Activated CD4-positive, alpha-beta T cell treated with anti-CD3 and anti-CD28 coated beads for 1 hour (primary cell): Measurements from ENCODE around the gene AFDN.

ENCODE experiments used
- DNase-seq: peaks from one replicate; pipeline ENCODE4 v3.0.0-alpha.2; 2020

The AFDN gene

DNA sequence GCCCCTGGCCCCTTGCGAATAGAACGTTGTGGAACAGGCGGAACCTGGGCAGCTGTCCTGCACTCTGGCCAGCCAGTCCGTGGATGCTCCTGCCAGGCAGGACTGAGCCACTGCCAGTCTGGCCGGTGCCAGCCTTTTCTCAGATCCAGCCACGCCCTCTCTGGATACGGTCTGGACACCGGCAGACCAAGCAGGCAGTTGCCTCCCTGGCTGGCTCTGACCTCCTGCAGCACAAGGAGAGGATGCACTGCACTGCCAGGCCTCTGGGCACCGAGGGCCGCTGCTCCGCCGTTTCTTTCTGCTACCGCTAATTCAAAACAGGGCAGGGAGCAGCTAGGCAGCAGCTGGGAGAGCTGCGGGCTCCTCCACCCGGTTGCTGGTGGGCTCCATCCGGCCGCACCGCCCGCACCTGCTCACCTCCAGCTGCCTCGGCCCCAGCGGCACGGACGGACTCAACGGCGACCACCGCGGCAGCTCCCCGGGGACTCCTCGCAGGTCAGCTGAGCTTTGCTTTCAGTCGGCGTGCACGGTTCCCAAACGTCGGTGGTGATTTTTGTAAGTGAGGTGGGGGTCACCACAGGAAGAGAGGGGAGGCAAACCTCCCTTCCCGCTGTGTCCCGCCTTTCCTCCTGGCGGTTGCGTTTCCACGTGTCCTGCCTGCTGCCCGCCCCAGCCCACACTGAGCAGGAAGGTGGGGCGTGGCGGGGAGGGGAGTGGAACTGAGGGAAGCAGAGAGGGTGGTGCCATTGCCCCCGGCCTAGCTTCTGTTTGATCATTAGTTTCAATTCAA is 30.3 kb upstream of the AFDN start:
- DNase-seq: no peak

DNA sequence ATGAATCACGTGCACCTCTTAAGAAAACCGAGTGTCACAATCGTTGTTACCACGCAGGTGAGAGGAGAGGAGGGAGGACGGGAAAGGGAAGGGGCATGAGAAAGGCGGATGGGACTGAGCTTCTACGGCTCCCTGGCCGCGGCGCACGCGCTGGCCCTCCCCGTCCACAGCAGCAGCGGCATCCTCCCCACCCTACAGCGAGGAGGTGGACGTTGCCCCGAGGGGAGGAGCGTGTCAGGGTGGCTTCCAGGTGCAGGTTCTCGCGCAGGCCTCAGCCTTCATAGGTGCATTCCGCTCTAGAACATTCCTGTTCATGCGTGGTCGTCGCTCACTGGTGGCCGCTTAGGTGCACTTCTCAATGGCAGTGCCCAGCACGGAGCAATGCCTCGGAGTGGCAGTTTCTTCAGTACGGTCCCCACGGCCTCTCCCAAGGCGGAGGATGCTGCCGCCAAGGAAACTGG is 29.7 kb upstream of the AFDN start:
- DNase-seq: no peak

DNA sequence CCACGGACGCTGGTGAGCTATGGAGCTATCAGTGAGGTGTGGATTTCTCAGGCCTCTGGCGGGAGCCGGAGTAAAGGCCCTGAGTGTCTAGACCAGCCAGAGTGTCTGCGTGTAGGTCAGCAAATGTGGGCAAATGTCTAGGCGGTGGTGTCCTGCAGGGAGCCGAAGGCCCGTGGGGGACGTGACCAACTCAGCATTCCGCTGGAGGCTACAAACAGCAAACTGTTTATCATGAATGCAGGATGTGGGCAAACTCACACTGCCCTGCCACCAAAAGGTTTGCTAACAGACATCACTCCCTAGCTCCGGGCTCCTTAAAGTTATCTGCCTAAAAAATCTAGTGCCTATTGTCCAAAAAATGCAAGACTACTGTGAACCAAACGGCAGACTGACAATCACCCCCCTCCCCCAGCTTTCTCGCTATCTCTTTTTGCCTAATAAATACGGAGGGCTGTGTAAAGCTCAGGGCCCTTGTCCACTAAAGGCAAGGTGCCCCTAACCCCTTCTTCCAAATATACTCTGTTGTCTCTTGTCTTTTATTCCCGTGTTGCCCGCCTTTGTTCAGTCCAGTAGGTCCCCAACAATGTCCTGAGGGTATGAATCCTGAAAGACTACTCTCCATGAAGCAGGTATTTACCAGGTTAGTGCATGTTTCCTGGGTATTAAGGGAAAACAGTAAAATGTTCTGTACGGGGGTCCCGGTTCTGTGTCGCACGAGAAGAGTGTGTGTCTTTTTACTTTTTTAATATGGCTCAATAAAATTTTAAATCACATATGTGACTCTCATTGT is 29.0 kb upstream of the AFDN start:
- DNase-seq: no peak

DNA sequence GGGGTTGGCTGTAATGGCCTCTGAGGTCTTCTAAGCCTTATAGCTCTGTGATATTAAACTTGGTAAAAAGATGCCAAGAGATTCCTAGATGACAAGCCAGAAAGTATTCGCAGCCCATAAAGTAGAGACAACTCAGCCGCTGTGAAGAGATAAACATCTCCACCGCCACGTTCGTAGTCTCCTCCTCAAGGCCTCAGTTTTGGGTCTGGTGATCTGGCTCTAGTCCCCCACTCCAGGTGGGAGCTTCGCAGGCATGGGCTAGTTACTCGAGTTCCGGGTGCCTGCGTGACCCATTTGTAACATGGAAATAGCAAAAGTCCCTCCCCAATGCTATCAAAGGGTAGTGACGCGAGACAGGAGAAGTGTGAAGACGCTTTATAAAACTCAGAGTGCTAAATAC is 28.3 kb upstream of the AFDN start:
- no peak for DNase-seq

DNA sequence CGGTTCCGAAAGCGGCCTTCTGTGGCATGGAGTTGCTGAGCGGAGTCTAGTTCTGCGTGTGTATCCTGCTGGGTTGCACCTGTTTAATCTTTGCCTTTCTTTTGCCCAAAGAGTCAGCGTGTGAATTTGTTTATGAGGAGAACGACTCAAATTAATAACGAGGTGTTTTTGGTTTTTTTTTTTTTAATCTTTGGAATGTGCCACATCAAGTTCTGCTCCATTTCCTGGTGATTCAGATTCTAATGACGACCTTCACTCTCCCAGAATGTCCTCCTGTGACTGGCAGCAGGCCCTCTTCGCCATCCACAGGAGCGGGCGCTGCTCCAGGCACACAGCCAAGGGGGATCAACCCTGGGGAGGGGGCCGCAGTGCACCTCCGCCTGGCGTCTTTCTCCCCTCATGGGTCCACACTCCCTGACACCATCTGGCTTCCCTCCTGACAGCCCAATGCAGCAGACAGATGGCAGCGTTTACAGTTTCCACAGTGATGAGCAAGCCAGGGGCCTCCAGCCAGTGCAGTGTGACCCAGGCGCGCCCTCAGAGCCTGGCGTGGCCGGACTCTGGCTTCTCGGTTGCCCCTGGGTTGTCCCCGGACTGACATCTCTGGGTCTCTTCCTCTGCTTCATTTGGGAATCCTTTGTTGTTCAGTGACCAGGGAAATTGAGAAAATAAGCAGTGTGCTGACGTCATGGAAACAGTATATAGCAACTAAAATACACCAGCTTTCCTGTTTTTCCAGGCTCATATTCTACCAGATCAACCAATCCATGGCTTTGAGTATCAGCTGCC is 27.5 kb upstream of the AFDN start:
- DNase-seq: no peak

DNA sequence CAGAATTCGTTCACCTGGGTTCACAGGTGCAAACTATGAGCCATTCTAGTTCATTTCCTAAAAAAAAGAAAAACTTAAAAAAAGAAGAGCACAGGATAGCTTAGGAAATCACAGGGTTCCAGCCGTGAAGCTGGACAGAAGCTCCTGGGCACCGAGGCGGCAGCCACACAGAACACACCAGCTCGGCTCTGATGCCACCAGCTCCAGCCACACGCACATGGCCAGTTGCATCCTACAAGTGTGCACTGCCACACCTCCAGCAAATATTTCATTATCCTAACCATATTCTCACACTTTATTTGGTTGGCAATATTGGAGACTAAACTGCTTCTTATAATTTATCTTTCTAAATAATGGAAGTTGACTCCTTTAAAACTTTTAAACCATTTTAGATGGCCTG is 26.2 kb upstream of the AFDN start:
- no peak for DNase-seq

DNA sequence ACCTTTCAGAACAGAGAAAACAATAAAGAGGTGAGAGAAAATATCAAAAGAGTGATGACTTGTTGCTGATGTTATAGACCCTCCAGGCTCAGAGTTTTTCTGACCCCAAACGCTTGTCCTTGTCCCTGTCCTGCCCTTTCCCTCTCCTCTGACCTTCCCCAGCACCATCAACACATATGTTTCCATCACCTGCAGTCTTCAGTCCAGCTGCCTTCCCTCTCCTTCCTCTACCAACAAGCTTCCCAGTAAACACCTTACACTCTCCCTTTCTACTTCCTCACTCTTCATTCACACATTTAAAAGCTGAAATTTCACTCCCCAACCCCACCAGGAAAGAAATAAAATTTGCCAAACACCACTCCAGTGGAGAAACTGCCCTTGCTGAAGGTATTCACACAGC is 25.4 kb upstream of the AFDN start:
- no peak for DNase-seq

DNA sequence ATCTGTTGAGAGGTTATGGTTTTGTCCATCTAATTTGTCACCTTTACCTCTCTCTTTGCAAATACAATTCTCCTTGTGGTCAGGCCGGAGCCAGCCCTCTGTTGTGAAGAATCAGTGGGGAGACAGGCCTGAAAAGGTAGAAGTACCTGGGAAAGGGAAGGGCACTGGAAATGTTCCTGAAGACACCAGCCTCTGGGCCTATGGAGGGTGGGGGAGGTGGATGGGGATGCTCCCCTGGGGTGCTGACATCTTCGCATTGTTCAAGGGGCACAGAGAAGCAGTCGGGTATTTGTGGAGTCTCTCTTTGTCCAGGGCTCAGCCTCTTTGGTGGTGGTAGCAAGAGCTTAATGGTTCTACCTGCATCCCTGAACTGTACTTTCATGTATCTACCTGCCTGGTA is 24.4 kb upstream of the AFDN start:
- no peak for DNase-seq

DNA sequence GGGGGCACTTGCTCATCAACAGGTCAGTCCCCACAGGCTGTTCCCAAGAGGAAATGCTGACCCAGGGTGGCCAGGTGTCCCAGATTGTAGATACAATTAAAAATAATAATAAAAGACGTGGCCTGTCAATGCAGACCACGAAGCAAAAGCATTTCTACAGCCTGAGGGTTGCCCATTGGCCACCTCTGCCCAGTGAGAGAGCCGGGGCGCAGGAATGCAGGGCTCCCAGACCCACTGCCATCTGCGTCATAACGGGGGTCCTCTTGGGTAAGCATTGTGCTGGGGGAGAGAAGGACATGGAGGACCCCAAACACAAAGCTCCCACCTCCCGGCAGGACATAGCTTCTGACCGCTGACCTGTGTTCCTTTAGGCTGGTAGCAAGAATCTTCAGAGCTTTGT is 22.9 kb upstream of the AFDN start:
- DNase-seq: no peak

DNA sequence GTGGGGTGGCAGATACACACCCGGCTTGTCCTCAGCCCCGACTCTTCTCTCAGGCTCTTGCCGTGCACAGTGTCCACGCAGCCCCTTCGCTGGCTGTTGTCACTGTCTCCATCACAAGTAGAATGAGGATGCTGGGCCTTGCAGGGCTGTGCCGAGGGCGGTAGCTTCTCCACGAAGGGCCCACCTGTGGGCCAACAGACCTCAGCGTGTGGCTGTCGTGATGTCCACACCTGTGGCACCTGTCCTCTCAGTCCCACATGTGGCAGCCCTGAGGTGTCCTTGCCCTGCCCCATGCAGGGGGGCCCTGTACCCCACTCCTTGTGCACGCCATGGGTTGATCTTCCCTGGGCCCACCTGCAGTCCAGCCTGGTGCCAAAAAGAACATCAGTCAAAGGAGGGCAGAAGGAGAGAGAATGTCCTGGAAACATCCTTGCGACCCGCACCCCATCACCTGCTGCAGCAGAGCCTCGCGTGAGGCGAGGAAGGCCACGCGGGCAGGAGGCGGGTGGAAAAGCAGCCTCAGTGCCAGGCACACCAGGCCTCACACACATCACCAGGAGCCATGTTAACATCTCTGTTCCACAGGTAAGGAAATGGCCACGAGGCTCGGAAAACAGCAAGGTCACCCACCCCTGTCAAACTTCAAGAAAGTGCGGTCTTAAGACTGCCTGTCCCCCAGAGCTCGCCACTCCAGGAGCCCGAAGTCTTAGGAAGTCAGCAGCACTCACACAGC is 22.3 kb upstream of the AFDN start:
- no peak for DNase-seq

DNA sequence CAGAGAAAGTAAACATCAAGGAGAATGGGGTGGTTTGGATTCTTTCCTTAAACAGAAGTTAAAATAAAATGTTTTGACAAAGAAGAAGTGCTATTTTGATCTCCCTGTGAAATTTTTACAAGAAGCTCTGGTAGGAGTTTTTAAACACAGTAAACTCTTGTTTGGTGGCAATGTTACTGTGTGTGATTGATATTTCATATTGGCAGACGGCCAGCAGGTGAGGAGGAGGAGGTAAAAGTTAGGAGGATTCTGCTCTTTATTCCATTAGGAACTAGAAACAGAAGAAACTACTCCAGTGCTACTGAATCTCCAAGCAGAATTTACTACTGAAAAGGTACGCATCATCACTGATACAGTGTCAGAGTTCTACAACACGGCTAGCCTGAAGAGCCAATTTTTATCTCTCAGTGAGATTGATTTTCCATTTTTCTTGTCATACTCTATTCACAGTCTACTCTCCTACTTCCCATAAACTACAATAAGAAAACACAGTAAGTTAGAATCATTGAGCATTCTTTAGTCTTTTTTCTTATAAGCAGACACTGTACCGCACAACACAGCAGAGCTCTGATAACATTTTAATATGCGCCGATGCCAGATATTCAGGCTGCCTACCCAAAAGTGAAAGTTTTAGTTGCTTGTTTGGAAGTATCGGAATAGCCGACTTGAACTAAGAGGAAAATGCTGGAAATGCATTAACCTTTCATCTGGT is 21.2 kb upstream of the AFDN start:
- no peak for DNase-seq

DNA sequence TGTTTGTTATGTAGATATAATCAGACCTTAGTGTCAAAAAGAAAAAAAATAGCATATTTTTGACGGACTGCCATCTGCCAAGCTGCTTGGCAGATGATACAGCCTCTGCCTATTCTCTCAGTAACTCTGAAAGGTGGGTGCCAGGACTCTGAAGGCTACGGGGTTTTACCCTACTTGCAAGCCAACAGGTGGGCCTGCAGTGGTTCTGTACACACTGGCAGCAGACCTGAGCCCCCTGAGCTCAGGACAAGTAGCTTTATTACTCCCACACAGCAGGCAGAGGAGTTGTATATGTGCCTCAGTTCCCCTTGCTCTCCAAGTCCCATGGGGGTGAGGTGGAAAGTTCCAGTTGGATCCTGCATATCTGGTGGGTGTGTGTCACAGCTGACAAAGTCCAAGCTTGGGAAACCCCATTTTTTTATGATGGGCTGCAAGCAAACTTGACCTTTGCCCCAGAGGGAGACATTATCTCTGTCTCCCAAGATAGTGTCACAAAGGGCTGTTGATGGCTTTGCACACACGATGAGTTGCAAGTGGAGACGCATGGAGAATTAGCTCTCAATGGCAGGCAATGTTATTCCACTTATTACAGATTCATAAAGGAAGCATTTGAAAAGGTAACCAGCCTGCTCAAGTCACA is 20.5 kb upstream of the AFDN start:
- no peak for DNase-seq

DNA sequence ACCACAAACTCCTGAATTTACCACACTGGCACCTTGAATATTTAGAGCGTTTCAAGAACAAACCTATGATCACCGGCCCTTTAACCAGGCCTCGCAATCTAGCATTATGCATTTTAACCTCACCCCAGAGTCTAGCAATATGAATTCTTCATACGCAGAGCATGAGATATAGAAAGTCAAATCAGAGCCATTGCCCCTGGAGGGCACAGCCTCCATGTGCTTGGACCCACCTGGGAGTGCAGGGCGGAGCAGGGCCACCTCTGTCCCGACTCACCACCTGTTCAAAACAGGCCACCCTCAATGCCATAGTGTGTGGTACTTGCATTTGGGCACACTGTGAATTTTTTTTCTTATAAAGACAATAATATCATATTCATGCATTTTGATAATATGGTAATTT is 19.5 kb upstream of the AFDN start:
- no peak for DNase-seq

DNA sequence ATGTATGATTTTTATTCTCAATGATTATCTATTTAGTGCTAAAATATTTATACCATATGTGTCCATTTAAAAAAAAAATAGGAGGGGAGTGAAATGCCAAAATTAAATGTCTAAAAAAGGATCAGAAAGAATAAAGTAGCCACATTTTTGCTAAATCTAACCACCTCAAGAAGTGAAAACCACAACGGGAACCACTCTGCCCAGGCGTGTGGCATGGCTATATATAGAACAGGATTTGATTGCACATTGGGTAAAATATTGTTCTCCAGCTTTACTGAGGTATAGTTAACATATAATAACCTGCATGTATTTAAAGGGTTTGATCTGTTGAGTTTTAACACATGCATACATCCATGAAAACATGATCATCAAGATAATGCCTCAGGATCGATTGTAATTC is 19.0 kb upstream of the AFDN start:
- DNase-seq: no peak

DNA sequence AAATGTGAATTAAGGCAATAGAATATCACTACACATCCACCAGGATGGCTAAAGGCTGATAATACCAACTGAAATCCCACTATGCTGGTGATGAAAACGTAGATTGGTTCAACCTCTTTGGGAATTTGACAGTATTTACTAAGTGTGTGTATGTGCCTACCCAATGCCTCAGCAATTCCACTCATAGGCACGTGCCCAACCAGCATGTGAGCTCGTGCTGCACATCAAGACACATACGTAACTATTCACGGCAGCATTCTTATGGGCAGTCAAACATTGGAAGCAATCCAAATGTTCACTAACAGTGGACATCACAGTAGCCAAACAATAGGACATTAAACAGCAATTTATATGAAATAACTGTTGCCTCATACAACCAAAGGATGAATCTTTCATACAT is 15.7 kb upstream of the AFDN start:
- no peak for DNase-seq

DNA sequence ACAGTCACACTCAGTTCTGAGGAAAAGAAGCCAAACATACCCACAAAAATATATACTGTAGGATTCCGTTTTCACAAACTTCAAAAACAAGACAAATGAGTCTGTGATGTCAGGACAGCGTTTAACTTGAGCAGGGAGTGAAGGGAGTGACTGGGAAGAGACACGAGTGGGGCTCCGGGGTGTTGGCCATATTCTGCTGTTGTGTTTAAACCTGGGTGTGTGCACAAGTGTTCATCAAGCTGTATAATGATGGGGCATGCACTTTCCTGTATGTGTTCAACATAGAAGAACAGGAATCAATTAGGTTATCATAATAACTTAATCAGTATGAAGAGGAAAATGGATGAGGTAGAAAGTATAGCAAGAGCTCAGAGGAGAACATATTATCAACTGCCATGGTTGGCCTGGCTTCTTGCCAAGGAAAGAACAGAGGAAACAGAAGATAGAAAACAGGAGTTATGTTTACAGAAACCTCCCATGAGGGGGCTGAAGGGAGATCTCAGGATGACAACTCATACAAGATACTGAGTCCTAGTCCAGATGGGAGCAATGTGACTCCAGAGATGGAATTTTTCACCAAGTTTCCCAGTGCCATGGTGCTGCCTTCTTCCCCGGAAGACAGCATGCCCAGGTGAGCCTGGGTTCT is 15.1 kb upstream of the AFDN start:
- DNase-seq: no peak

DNA sequence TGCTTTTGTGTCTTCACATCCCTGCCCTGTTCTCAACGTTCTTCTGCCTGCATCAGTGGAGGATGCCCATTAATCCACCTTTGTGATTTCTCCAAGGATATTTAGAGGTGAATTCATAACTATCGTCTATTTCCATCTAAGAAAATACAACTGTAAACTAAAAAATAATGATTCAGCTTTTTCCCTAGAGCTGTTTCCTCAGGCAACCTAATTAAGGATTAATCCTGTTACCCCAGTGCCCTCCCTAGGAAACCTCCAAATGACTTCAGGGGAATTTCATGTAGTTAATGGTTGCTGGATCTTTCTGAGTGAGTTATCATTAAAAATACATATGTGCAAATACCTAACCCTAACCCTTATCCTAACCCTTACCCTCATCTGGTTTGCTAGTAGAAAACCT is 14.6 kb upstream of the AFDN start:
- no peak for DNase-seq

DNA sequence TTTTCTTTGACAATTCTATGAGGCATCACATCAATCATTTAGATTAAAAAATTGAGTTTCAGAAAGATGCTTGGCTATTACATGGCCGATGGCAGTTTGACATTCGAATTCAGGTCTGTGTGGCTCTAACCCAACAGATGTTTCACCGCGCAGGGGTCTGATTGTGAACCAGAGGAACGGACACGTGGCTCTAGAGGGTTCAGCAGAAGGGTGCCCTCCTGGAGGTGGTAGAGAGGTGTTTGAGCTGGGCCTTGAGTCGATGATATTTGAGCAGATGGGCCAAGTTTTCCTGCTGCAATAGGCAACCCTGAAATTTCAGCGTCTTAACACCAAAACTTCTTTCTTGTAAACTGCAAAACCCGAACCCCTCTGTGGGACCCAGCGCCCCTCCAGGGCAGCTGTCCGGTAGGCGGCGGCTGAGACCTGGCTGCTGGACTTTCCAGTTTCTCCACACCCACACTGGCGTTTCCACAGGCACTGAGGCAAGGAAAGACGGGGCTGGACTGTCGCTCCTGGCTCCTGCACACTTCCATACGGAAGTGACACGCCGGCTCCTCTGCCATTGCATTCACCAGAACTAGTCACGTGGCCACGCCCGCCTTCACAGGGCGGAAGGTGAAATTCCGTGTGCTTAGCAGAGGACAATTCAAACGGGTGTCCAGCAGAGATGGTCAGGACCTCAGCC is 11.3 kb upstream of the AFDN start:
- no peak for DNase-seq

DNA sequence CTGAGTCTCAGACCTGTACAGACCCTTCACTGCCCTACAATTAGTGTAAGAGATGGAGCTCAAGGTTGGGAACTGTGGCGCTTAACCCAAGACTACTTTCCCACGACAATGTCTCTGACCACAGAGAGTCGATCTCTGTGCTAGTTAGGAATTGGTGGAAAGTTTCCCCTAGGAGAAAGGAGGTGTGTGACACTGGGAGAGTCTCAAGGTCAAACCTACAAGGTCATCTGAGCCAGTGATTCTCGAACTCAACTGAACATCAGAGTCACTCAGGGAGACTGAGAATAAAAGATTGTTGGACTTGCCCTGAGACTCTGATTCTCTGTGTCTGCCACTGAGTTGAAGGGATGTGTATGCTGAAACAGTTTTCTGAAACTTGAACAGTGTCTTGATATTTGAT is 9.7 kb upstream of the AFDN start:
- DNase-seq: no peak

DNA sequence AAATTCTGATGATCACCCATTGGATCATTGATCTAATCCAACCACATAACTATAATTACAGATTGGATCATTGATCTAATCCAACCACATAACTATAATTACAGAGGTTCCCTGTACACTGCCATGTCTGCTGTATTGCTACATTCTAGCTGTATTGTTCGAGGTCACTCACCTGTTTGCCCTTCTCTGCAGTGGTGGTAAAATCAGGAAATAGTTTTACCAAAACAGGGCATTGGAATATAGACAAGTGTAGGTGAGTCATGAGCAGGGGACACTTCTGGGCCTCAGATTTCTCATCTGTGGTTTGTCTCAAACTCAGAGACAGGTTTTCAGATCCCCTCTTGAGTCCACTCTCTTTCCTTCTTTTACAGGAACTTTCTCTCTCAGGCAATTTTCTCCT is 9.0 kb upstream of the AFDN start:
- no peak for DNase-seq

DNA sequence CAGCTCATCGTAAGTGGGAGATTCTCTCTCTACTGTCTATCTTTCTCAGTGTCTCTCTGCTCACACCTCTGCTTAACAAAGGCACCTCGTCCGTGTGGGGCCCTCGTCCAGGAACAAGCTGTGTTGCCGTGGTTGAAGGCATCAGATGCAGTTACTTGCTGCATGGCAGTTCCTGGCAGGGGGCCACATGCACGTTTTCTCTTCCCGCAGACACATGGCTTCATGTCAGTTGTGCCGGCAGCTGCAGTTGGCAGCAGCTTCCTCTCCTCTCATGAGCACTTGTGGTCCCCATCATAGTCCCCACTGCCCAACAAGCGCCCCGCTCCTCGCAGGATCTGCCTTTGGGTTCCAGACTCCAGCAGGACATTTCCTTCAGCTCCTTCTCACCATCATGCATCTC is 7.1 kb upstream of the AFDN start:
- DNase-seq: no peak
